ENCODE measurements around the gene MEIS3.

- TF ChIP-seq CTCF (tag by site-specific recombination; IDR thresholded peaks at IDR 0.05) = no peak
- TF ChIP-seq REST (tag by site-specific recombination; IDR thresholded peaks at IDR 0.05) = no peak
- no peak for TF ChIP-seq ZBTB11 (tag by site-specific recombination; conservative IDR thresholded peaks at IDR 0.05; ENCODE audit: low read depth)
- no peak for TF ChIP-seq ZNF138 (tag by site-specific recombination; IDR thresholded peaks at IDR 0.05; ENCODE audit: borderline replicate concordance)
- no peak for TF ChIP-seq ZNF398 (tag by site-specific recombination; IDR thresholded peaks at IDR 0.05)
- no peak for TF ChIP-seq ZFP3 (tag by site-specific recombination; IDR thresholded peaks at IDR 0.05; ENCODE audit: low read depth)
- TF ChIP-seq ZNF354C (tag by site-specific recombination; IDR thresholded peaks at IDR 0.05; ENCODE audit: borderline replicate concordance, low read depth) = no peak
- no peak for TF ChIP-seq ZNF670 (tag by site-specific recombination; IDR thresholded peaks at IDR 0.05; ENCODE audit: low read depth)
- no peak for TF ChIP-seq ZBTB20 (tag by site-specific recombination; IDR thresholded peaks at IDR 0.05)
- TF ChIP-seq ZBTB7A (tag by site-specific recombination; IDR thresholded peaks at IDR 0.05; ENCODE audit: low read depth) = no peak
- no peak for TF ChIP-seq ZNF623 (tag by site-specific recombination; IDR thresholded peaks at IDR 0.05)
- TF ChIP-seq ZNF792 (tag by site-specific recombination; IDR thresholded peaks at IDR 0.05) = no peak
These were observed 13.8 kb upstream of the MEIS3 start for GRCh38 chr19:47433121-47433520.

Data from HEK293 (cell line).